Esophagus squamous epithelium (tissue), 5 donors: ENCODE data around the gene KRT37. TPM values are rescaled to one million over a fixed set of nuclear protein-coding genes. Genes with fewer than 3 reads are reported as not detected.

ENCODE experiments used
- DNase-seq: peaks from one replicate; lab custom pipeline; 2025; lab: John Stamatoyannopoulos, UW
- H3K27ac ChIP-seq, 4 donors: fragments of 200-600 bp; sonication (generic); one replicate each; pipeline ENCODE4 v1.5.1; 2016 to 2019; ENCODE audit warnings: mild to moderate bottlenecking in 1 of 4
- H3K27me3 ChIP-seq, 4 donors: fragments of 200-600 bp; sonication (generic); 1 replicate in 3 of 4; 2 replicates in 1 of 4; pipeline versions ENCODE4 v1.5.1 to v1.6.0; 2017 to 2021; ENCODE audit warnings: antibody characterized with exemption in 1 of 4
- H3K36me3 ChIP-seq, 3 donors: fragments of 200-600 bp; sonication (generic); one replicate each; pipeline ENCODE4 v1.5.1; 2016 to 2019
- H3K4me1 ChIP-seq, 3 donors: fragments of 200-600 bp; sonication (generic); one replicate each; pipeline ENCODE4 v1.5.1; 2017 to 2019
- H3K4me3 ChIP-seq, 4 donors: fragments of 200-600 bp; sonication (generic); 1 replicate in 3 of 4; 2 replicates in 1 of 4; pipeline ENCODE4 v1.5.1; 2016 to 2019; ENCODE audit warnings: mild to moderate bottlenecking in 2 of 4, moderate library complexity in 1 of 4
- H3K9me3 ChIP-seq, 3 donors: fragments of 200-600 bp; sonication (generic); one replicate each; pipeline ENCODE4 v1.5.1; 2016 to 2019
- CTCF ChIP-seq, 6 experiments: fragments of 450-650 bp in 4 of 6; fragments of 200-600 bp in 2 of 6; sonication (generic) in 2 of 6; IDR thresholded peaks; one replicate each; pipeline ENCODE4 v1.5.1; 2016 to 2019; ENCODE audit warnings: antibody characterized with exemption in 6 of 6, mild to moderate bottlenecking in 4 of 6, moderate library complexity in 4 of 6
- POLR2A ChIP-seq, 4 donors: fragments of 450-650 bp; IDR thresholded peaks; one replicate each; pipeline ENCODE4 v1.6.1; 2017; ENCODE audit warnings: antibody characterized with exemption in 4 of 4, mild to moderate bottlenecking in 4 of 4, moderate library complexity in 3 of 4
- WGBS, 2 donors: methylation state at CpG; one replicate each; pipeline ENCODE4 v1.1.5; 2018; 5-methylcytosine and 5-hydroxymethylcytosine counted together
- intact Hi-C: fragments of 100-400 bp; cut with DNase I; formaldehyde crosslinking; loops from one replicate; pipeline ENCODE4 v1.15.0; 2022
- total RNA-seq, 4 donors: library from RNA; depleted of rRNA; stranded (reverse); fragments of >200 nt; gene quantifications; one replicate each; pipeline ENCODE4 v1.1.0, GENCODE V29; 2016
- donor health status: DM: yes; HTN: yes; CAD: no.

Gene KRT37
- total RNA-seq, 4 donors from 2014 or later: not detected

DNA sequence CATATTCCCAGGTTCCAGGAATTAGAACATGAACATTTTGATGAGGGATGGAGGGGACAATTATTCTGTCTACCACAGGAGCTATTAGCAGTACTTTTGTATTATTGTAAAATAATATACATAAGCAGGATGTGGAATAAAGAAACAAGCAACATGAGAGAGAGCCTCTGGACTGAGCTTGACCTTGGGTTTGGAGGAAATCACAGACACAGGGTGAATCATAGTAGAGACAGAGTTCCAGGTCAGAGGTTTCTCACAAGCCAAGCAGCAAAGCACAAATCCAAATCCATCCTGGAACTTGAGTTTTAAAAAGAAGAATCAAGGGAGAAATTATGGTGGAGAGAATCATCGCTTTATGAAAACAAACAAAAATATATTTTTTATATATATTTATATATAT lies 32.1 kb downstream of the KRT37 start:
- H3K4me1 ChIP-seq: peaks cover 0 to 41% (median 15%) of the 10 kb centered on the region in 3 donors
- intact Hi-C loops: no loop called here
- H3K4me3 ChIP-seq: no peak overlapping the region
- TF ChIP-seq CTCF (IDR thresholded peaks at IDR 0.05) (no peak), POLR2A (IDR thresholded peaks at IDR 0.05) (no peak)
- no peak overlapping the region for H3K27ac ChIP-seq
- 94 to 97% methylated on average over 1 of the region's 1 CpG for WGBS, 2 donors
- H3K36me3 ChIP-seq: no peaks in the 10 kb centered on the region
- H3K27me3 ChIP-seq: no peaks in the 10 kb centered on the region
- no peak for DNase-seq
- no peaks in the 10 kb centered on the region for H3K9me3 ChIP-seq

- H3K27ac ChIP-seq: no peak overlapping the region
- intact Hi-C loops: no loop called here
- no peak for DNase-seq
- WGBS, 2 donors: 56 to 68% methylated on average over 2 of the region's 2 CpGs
- H3K9me3 ChIP-seq: peaks cover 0 to 6% (median 0%) of the 10 kb centered on the region in 3 donors
- no peak overlapping the region for H3K4me3 ChIP-seq
- peaks cover 0 to 41% (median 15%) of the 10 kb centered on the region in 3 donors for H3K4me1 ChIP-seq
- H3K36me3 ChIP-seq: no peaks in the 10 kb centered on the region
- H3K27me3 ChIP-seq: no peaks in the 10 kb centered on the region
- no peak for TF ChIP-seq CTCF (IDR thresholded peaks at IDR 0.05)
- TF ChIP-seq POLR2A (IDR thresholded peaks at IDR 0.05): no peak
Measured at GRCh38 chr17:41391535-41391934, 32.9 kb downstream of the KRT37 start.

GRCh38 chr17:41390411-41390938 lies 33.9 kb downstream of the KRT37 start:
- WGBS, 2 donors: 78 to 81% methylated on average over 7 of the region's 7 CpGs
- intact Hi-C loops: no loop called here
- Histone ChIP-seq H3K4me3 (no peak overlapping the region), H3K36me3 (no peaks in the 10 kb centered on the region), H3K9me3 (peaks cover 0 to 12% (median 0%) of the 10 kb centered on the region in 3 donors), H3K27me3 (no peaks in the 10 kb centered on the region), H3K4me1 (peaks cover 0 to 31% (median 13%) of the 10 kb centered on the region in 3 donors), H3K27ac (no peak overlapping the region)
- no peak for DNase-seq
- TF ChIP-seq CTCF (IDR thresholded peaks at IDR 0.05): no peak
- no peak for TF ChIP-seq POLR2A (IDR thresholded peaks at IDR 0.05)

GRCh38 chr17:41387670-41388069 lies 36.7 kb downstream of the KRT37 start:
- Histone ChIP-seq H3K27me3 (no peaks in the 10 kb centered on the region), H3K36me3 (no peaks in the 10 kb centered on the region), H3K9me3 (peaks cover 0 to 12% (median 0%) of the 10 kb centered on the region in 3 donors), H3K4me1 (peaks cover 0 to 6% (median 0%) of the 10 kb centered on the region in 3 donors), H3K4me3 (no peak overlapping the region), H3K27ac (no peak overlapping the region)
- no peak for DNase-seq
- TF ChIP-seq CTCF (IDR thresholded peaks at IDR 0.05) (no peak), POLR2A (IDR thresholded peaks at IDR 0.05) (no peak)
- 90 to 97% methylated on average over 4 of the region's 4 CpGs for WGBS, 2 donors
- intact Hi-C loops: no loop called here

DNA sequence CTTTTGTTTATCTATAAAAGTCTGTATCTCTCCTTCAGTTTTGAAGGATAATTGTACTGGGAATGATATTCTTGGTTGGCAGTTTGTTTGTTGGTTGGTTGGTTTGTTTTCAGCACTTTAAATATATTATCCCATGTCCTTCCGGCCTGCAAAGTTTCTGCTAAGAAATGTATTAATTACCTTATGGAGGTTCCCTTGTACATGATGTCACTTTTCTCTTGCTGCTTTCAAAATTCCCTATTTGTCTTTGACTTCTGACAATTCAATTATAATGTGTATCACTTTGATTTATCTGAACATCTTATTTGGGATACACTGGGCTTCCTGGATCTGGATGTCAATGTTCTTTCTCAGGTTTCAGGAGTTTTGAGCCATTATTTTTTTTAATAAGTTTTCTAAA lies 38.2 kb downstream of the KRT37 start:
- TF ChIP-seq CTCF (IDR thresholded peaks at IDR 0.05): no peak
- TF ChIP-seq POLR2A (IDR thresholded peaks at IDR 0.05): no peak
- Histone ChIP-seq H3K36me3 (no peaks in the 10 kb centered on the region), H3K9me3 (peaks cover 0 to 12% (median 0%) of the 10 kb centered on the region in 3 donors), H3K4me1 (no peaks in the 10 kb centered on the region), H3K27me3 (peaks cover 0 to 3% (median 0%) of the 10 kb centered on the region in 4 donors), H3K27ac (no peak overlapping the region), H3K4me3 (no peak overlapping the region)
- intact Hi-C loops: no loop called here
- no peak for DNase-seq
- 100% methylated on average over 1 of the region's 1 CpG for WGBS, 2 donors
